HG03521 (cell line): ENCODE measurements around the gene EDEM2.
"Not testable (repeated sequence)": the region's sequence is repeated elsewhere in the genome, so short reads cannot be mapped to it uniquely, and the experiment has no call there.

Source experiments
- ATAC-seq: cut with Tn5 transposase; IDR thresholded peaks from one replicate; pipeline ENCODE4 v1.9.1; 2021; ENCODE audit warnings: mild to moderate bottlenecking, moderate library complexity; ENCODE audit not compliant: unreplicated experiment

The EDEM2 gene, protein sequence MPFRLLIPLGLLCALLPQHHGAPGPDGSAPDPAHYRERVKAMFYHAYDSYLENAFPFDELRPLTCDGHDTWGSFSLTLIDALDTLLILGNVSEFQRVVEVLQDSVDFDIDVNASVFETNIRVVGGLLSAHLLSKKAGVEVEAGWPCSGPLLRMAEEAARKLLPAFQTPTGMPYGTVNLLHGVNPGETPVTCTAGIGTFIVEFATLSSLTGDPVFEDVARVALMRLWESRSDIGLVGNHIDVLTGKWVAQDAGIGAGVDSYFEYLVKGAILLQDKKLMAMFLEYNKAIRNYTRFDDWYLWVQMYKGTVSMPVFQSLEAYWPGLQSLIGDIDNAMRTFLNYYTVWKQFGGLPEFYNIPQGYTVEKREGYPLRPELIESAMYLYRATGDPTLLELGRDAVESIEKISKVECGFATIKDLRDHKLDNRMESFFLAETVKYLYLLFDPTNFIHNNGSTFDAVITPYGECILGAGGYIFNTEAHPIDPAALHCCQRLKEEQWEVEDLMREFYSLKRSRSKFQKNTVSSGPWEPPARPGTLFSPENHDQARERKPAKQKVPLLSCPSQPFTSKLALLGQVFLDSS

DNA sequence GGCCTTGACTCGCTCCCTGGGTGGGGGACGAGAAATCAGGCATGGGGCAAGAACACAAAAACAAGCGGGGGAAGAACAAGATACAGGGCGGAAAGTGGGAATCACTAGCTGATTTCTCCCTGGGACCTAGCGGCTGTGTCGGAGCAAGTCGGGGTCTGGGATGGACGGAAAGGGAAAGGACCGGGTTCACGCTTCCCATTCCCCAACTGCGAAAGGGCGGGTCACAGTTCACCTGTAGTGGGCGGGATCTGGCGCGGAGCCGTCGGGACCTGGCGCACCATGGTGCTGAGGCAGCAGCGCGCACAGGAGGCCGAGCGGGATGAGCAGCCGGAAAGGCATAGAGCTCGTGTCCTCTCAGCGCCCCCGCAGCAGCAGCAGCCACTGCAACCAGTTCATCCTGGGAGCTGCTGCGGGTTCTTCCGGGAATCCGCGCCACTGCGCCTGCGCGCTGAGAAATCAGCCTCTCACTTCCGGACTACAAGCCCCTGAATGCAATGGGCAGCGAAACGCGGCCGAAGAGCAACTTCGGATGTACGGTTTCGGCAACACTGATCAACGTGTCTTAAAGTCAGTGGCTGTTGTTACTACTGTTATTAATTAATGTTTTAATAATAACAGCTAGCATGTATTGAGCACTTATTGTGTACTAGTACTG is at the start of gene EDEM2:
TSS of gene EDEM2 (minus strand) at position 417 of the 655 bp plus-strand sequence. CDS start at position 339, 78 bp downstream.
- ATAC-seq: peak; percentile 69

DNA sequence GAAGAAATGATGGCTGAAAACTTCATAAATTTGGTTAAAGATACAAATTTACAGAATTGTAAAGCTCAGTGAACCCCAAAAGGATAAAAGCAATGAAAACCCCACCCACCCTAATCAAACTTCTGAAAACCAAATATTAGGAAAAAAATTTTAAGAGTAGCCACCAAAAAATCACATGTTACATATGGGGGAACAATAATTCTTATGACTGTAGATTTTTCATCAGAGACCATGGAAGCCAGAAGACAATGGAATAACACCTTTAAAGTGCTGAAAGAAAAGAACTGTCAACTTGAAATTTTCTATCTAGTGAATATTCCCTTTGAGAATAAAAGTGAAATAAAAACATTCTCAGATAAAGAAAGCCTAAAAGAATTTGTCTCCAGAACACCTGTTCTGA is 49.2 kb upstream of the EDEM2 start:
- ATAC-seq: no peak

DNA sequence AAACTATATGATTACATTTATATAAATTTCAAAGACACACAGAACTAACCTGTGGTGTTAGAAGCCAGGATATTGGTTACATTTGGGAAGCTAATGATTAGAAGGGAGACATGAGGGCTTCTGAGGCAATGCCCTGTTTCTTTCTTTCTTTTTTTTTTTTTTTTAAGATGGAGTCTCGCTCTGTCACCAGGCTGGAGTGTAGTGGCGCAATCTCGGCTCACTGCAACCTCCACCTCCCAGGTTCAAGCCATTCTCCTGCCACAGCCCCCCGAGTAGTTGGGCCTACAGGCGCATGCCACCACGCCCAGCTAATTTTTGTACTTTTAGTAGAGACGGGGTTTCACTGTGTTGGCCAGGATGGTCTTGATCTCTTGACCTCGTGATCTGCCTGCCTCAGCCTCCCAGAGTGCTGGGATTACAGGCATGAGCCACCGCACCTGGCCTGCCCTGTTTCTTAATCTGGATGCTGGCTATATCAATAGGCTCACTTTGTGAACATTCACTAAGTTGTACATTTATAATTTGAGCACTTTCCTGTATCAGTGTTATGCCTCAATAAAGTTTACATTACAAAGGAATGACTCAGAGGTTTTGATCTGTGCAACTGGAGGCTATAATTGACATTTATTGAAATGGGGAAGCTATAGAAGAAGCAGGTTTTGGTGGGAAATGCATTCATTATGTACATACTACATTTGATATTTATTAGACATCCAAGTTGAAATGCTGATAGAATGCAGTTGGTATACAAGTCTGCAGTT is 46.1 kb upstream of the EDEM2 start:
- not testable (repeated sequence) for ATAC-seq

DNA sequence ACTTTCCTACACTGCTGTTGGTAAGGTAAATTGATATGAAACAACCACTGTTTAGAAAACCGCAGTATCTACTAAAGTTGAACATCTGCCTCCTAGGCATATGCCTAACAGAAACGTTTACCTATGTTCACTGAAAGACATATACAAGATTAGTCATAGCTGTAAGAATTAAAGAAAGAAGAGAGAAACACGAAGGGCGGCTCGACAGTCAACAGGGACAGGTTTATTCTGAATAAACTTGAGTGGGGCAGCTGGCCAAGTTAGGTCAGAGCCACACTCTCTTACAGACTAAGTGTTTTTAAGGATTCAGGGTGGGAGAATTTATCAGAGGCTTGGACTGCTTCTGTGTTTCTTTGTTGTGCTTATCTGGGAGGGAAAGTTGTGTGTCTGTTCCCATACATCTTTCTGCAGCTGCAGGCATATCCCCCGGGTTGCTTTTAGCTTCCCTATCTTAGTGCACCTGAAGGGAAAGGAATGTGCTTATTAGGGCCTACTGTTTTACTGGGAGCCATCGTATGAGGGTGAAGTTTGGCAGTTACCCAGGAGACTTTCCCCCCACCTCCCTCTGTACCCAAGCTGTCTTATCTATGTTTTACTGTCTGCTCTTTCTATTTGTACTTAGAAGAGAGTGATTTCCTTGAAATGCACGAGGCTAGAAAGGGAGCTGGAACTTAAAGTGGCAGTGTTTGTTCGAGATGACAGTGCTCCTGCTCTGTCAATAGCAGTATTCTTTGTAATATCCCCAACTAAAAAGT is 45.2 kb upstream of the EDEM2 start:
- no peak for ATAC-seq

DNA sequence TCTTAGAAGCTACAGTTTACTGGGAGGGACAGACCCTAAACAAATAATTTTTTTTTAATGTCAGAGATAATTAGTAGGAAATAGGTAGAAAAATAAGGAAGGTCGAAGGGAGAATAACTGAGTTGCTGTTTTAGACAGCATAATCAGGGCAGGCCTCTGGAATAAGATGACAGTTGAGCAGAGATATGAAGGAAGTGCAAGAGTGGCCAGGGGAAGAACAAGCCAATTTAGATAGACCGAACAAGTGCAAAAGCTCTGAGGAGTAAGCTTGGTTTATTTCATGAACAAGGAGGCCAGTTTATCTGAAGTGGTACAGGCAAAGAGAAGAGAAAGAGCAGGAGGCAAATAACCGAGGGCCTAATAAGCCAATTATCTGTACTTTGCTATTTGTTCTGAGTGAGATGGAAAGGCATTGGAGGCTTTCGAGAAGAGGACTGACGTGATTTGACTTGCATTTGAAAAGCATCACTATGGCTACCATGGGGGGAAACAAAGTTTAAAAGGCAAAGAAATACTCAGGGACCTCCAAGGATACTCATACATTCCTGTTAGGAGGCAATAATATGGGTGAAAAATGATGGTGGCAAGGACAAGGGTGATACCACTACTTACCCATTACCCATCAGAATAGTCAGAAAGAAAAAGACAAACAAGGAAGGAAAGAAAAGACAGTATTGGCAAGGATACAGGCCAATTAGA is 44.4 kb upstream of the EDEM2 start:
- ATAC-seq: no peak

DNA sequence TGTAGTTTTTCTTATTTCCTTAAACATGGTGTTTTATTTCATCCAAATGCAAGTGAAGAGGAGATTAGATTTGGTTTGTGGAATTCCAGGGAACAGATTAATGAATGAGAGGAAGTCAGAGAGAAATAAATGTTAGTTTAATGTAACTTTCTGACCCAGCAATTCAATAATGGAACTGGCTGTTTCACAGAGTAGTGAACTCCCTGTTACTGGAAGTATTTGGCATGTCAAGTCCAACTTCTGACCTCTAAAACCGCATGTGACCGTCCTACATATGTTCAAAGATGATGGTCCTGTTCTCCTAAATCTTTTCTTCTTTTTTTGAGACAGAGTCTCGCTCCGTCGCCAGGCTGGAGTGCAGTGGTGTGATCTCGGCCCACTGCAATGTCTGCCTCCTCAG is 43.4 kb upstream of the EDEM2 start:
- ATAC-seq: no peak

DNA sequence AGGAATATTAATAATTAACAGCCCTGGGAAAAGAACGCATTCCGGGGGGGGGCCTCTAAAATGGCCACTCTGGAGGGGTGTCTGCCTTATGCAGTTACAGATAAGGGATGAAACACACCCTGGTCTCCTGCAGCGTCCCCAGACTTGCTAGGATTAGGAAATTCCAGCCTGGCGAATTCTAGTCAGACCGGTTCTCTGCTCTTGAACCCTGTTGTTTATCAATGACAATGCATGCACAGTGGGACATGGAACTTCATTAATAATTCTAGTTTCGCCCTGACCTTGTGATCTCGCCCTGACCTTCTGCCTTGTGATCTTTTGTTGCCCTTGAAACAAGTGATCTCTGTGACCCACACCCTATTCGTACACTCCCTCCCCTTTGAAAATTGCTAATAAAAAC is 42.1 kb upstream of the EDEM2 start:
- ATAC-seq: not testable (repeated sequence)

DNA sequence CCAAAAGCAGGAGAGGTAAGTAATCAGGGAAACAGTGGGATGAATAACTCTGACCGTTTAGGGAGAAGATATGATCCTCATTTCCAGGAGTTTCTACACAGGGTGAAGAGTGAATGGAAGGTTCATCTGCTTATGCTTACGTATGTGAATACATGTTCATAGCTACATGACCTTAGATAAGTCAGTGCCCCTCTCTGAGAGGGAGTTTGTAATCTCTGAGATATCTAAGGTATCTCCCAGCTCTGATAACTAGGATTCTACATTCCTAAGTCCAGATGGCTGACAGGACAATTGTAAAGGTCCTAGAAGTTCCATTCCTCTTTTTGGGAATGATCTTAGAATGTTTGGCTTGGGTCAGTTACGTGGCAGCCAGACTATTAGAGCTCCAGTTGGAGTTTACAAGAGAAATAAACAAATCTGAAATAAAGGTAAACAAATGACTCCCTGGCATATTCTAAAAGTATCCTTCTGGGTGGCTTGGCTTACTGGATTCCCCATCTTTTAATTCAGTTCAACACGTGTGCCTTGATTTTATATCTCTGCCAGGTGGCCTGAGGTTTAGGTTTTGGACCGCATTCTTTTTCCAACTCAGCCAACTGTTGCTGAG is 40.6 kb upstream of the EDEM2 start:
- no peak for ATAC-seq

DNA sequence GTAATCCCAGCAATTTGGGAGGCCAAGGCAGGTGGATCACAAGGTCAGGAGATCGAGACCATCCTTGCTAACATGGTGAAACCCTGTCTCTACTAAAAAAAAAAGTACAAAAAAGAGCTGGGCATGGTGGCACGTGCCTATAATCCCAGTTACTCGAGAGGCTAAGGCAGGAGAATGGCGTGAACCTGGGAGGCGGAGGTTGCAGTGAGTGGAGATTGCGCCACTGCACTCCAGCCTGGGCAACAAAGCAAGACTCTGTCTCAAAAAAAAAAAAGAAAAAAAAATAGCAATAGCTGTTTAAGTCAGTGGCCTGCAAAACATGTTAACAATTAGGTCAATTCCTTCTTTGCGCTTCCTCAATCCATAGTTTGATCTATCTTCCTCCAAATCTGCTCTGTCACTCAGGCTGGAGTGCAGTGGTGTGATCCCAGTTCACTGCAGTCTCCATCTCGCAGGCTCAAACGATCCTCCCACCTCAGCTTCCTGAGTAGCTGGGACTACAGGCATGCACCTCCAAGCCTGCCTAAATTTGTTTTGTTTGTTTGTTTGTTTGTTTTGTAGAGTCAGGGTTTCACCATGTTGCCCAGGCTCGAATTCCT is 39.7 kb upstream of the EDEM2 start:
- not testable (repeated sequence) for ATAC-seq

DNA sequence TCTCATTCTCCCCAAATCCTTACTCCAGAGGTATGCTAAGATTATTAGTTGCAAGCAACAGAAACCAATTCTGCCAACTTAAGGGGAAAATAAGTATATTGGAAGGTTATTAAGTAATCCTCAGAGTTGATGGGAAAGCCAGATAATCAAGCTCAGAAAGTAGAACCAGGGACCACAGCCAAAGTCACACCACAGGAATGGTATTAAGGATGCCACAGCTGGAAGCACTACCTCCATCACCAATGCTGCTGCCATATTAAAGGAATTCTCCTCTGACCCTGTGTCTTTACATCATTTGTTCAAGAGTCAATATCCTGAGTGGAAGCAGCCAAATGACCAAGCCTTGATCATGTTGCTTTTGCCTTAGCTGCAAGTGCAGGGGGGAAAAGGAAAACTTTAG is 34.6 kb upstream of the EDEM2 start:
- no peak for ATAC-seq

DNA sequence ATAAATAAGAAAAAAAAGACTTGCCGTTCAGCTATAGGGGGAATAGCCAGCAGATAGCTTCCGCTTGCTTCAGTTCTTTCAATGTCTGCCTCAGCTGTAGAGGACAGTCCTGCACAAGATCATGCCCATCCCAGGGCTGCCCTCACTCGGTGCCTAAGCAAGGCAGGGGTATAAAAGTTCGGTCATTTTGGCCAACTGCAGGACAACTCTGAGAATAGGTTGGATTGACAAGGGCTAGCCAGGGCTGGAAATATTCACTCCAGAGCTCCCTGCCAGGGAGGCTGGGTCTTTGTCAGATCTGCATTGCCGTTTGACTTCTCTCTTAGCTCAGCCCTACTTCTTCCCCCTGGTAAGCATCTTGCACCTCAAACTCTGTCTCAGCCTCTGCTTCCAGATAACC is 33.1 kb upstream of the EDEM2 start:
- ATAC-seq: no peak

DNA sequence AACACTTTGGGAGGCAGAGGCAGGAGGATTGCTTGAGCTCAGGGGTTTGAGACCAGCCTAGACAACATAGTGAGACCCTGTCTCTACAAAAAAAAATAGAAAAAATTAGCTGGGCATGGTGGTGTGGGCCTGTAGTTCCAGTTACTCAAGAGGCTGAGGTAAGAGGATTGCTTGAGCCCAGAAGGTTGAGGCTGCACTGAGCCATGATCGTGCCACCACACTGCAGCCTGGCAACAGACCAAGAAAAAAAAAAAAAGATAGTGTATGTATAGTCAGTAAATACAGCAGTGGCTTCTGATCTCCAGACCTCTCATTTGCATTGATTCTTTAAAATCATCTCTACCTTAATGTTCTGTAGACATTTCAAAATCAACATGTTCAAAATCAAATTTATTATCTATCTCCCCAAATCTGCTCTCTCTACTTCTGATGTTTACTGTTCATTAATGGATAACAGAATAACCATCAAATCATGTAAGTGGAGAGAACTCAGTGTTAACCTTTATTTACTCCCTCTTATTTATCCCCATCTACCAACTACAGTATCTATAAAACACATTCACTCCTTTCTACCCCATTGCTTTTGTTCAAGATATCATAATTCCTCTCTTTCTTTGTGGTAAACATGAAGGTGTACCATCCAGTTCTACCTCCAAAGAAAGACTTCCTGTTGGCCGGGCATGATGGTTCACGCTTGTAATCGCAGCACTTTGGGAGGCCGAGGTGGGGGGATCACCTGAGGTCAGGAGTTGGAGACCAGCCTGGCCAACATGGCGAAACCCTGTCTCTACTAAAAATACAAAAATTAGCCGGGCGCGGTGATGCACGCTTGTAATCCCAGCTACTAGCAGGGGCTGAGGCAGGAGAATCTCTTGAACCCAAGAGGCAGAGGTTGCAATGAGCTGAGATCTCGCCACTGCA is 32.4 kb upstream of the EDEM2 start:
- no peak for ATAC-seq

DNA sequence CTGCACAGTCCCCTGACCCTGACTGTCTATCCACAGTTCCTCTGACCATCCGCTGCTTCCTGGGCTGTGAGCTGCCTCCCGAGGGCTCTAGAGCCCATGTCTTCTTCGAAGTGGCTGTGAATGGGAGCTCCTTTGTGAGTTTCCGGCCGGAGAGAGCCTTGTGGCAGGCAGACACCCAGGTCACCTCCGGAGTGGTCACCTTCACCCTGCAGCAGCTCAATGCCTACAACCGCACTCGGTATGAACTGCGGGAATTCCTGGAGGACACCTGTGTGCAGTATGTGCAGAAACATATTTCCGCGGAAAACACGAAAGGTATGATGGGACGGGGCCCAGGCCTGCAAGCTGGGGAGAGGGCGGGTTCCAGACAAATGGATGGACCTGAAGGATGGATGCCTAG is 29.0 kb upstream of the EDEM2 start:
- ATAC-seq: no peak

DNA sequence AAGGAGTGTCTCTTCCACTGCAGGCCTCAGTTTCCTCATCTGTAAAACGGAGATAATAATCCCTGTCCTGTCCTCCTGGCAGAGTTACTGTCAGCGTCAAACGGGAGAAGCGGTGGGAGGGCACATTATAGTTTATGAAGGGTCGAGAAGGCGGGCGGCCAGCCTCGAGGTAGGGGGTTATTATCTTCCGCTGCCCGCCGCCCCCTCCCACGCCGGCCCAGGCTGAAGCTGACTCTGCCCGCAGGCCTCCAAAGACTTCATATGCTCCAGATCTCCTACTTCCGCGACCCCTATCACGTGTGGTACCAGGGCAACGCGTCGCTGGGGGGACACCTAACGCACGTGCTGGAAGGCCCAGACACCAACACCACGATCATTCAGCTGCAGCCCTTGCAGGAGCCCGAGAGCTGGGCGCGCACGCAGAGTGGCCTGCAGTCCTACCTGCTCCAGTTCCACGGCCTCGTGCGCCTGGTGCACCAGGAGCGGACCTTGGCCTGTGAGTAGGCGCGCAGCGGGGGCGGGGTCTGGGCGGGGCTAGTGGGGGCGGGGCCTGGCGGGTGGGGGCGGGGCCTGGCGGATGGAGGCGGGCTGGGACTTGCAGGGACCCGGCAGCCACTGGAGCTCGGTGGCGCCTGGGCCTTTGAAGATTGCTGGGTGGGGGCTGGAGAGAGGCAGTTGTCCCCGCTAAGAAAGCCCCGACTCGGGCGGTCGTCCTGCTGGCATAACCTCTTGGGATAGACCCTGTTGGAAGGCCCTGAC is 27.5 kb upstream of the EDEM2 start:
- ATAC-seq: no peak

DNA sequence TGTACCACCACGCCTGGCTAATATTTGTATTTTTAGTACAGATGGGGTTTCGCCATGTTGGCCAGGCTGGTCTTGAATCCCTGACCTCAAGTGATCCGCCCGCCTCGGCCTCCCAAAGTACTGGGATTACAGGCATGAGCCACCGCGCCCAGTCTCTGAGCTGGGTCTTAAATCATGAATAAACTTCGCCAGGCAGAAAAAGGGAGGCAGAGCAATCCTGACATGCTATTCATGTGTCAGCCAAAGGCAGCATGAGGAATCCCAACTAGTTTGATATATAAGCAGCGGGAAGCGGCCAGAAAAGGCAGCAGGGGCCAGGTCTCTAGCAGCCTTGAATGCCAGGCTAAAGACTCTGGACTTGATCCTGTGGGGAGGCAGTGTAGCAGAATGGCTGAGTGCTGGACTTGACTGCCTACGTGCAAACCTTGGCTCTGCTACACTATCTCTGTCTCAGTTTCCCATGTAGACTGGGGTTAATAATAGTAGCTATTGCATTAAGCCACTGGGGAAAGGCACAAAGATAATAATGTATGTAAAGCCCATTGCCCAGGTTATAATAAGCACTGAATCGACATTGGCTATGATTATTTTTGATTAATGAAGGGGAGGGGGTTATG is 26.5 kb upstream of the EDEM2 start:
- ATAC-seq: no peak

DNA sequence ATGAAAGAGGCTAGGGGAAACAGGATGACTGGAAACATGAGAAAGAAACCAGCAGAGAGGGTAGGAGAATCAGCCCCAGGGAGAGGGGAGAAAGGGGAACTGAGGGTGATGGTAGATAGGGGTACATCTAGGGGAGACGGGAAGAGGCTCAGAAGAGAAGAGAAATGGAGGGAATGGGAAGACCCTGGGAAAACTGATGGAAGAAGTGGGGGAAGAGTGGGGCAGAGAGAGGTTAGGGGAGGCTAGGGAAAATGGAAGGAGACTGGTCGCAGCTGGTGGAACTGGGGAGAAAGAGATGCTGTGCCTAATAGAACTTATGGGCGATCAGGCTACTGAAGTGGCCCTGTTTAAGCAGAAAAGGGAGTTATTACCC is 25.3 kb upstream of the EDEM2 start:
- no peak for ATAC-seq
